ENCODE data around the gene RAB7A.
"Not testable (repeated sequence)": the region's sequence is repeated elsewhere in the genome, so short reads cannot be mapped to it uniquely, and the experiment has no call there.

Gene RAB7A

GRCh38 chr3:128824132-128824850 lies 98.3 kb downstream of the RAB7A start:
- TF ChIP-seq CTCF (IDR thresholded peaks at IDR 0.05; ENCODE audit: low read depth, low read length), result no peak
- H3K4me3 ChIP-seq (ENCODE audit: low read depth, low read length), result no peak overlapping the region

- TF ChIP-seq CTCF (IDR thresholded peaks at IDR 0.05; ENCODE audit: low read depth, low read length), result no peak
- H3K4me3 ChIP-seq (ENCODE audit: low read depth, low read length), result no peak overlapping the region
Observed at GRCh38 chr3:128825117-128825725, 99.2 kb downstream of the RAB7A start.

GRCh38 chr3:128829087-128829486 lies 103.1 kb downstream of the RAB7A start:
- H3K4me3 ChIP-seq (ENCODE audit: low read depth, low read length), result not testable (repeated sequence)

- not testable (repeated sequence) for H3K4me3 ChIP-seq (ENCODE audit: low read depth, low read length)
Observed at GRCh38 chr3:128829925-128830625, 104.1 kb downstream of the RAB7A start.

GRCh38 chr3:128830762-128831161 lies 104.8 kb downstream of the RAB7A start:
- H3K4me3 ChIP-seq (ENCODE audit: low read depth, low read length), result not testable (repeated sequence)

- not testable (repeated sequence) for H3K4me3 ChIP-seq (ENCODE audit: low read depth, low read length)
Observed at GRCh38 chr3:128832979-128833378, 107.0 kb downstream of the RAB7A start.

- H3K4me3 ChIP-seq (ENCODE audit: low read depth, low read length), result no peak overlapping the region
- TF ChIP-seq CTCF (IDR thresholded peaks at IDR 0.05; ENCODE audit: low read depth, low read length), result no peak
Observed at GRCh38 chr3:128835096-128835495, 109.1 kb downstream of the RAB7A start.

- TF ChIP-seq CTCF (IDR thresholded peaks at IDR 0.05; ENCODE audit: low read depth, low read length), result no peak
- no peak overlapping the region for H3K4me3 ChIP-seq (ENCODE audit: low read depth, low read length)
Observed at GRCh38 chr3:128841926-128842920, 116.2 kb downstream of the RAB7A start.

GRCh38 chr3:128844502-128844901 lies 118.5 kb downstream of the RAB7A start:
- H3K4me3 ChIP-seq (ENCODE audit: low read depth, low read length), result no peak overlapping the region
- no peak for TF ChIP-seq CTCF (IDR thresholded peaks at IDR 0.05; ENCODE audit: low read depth, low read length)
